ENCODE data around the gene CTBP2.

The CTBP2 gene

GRCh38 chr10:125034675-125035074 lies 125.7 kb downstream of the CTBP2 start:
- DNase-seq, result no peak

- no peak for DNase-seq
Measured at GRCh38 chr10:125033146-125033924, 127.0 kb downstream of the CTBP2 start.

GRCh38 chr10:125032474-125033020 lies 127.8 kb downstream of the CTBP2 start:
- no peak for DNase-seq

- DNase-seq, result no peak
Measured at GRCh38 chr10:125030567-125031197, 129.7 kb downstream of the CTBP2 start.

GRCh38 chr10:125029584-125030242 lies 130.7 kb downstream of the CTBP2 start:
- no peak for DNase-seq

- DNase-seq, result no peak
Measured at GRCh38 chr10:125027871-125028869, 132.2 kb downstream of the CTBP2 start.

GRCh38 chr10:125026974-125027735 lies 133.2 kb downstream of the CTBP2 start:
- DNase-seq, result no peak

- no peak for DNase-seq
Measured at GRCh38 chr10:125026036-125026931, 134.1 kb downstream of the CTBP2 start.

GRCh38 chr10:125025341-125025740 lies 135.0 kb downstream of the CTBP2 start:
- no peak for DNase-seq

GRCh38 chr10:125024497-125025234 lies 135.7 kb downstream of the CTBP2 start:
- no peak for DNase-seq

- DNase-seq, result no peak
Measured at GRCh38 chr10:125023862-125024496, 136.4 kb downstream of the CTBP2 start.

- no peak for DNase-seq
Measured at GRCh38 chr10:125023255-125023654, 137.1 kb downstream of the CTBP2 start.

- DNase-seq, result no peak
Measured at GRCh38 chr10:125022671-125023070, 137.7 kb downstream of the CTBP2 start.

DNA sequence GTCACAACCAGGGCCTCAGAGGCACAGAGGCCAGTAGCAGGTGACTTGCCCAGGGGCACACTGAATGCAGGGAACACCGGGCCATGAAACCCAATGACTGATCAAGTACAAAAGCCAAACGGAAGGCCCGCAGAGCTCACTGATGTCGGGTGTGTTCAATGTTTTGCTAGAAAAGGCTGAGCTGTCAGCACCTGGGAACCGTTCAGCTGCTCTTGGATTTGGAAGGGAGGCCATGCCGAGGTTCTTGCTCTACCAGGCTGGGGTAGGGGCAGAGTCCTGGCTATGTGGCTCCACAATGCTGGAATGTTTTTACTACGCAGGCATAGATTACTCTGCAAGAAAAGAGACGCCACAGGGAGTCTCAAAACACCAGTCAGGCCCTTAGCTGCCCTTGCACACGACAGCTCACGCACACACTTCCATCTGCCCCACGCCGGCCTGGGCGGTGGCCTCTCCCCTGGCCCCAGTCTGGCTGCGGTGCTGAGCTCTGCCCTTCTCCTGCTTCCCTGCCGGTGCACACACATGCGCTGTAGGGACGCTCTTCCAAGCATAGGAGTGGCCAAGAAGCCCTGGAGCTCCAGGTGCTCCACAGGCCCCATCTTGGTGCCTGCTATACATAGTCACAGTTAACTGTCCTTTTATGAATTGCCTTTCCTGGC lies 138.5 kb downstream of the CTBP2 start:
- DNase-seq, result no peak

DNA sequence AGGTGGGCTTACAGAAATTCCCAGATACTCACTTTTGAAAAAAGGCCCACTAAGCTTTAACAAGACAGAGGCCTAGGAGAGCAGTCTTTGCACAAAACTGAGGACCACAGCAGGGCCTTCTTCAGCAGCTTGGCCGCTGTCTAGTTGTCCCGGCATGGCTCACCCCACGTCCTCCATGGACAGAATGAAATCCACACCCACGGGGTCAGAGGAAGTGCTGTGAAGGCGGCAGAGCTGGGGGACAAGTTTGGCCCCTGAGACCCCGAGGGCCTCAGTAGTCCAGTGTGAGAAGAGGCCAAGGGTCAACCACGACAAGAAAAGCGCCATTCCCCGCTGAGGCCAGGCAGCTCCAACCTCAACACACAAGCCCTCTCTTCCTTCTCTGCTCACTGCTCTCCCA lies 139.5 kb downstream of the CTBP2 start:
- DNase-seq, result no peak

DNA sequence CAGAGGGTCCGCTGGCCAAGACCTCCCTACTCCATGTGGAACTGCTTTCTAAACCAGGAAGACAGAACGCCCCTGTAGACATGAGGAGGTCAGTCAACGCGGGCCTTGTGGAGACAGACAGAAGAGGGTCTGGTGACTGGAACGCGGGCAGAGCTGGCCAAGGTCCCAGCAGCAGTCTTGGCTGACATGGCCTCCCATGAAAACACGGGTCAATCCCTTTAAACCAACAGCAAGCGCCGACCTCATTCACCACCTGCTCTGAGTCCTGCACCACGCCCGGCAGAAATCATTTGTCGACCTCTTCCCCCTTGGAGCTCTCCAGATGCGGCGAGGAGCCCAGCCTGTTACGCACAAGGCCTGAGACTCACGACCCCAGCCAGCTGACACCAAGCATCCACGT lies 140.0 kb downstream of the CTBP2 start:
- no peak for DNase-seq

GRCh38 chr10:125018576-125019143 lies 141.7 kb downstream of the CTBP2 start:
- DNase-seq, result no peak

GRCh38 chr10:125017547-125018298 lies 142.6 kb downstream of the CTBP2 start:
- DNase-seq, result no peak

All from activated CD4-positive, CD25-positive, alpha-beta regulatory T cell (primary cell).